ENCODE results near the gene CAMKMT. TPM values are rescaled to one million over a fixed set of nuclear protein-coding genes. Genes with fewer than 3 reads are reported as not detected.

The CAMKMT gene
- total RNA-seq, 1 experiment from 2014 or later: 17.4 TPM

DNA sequence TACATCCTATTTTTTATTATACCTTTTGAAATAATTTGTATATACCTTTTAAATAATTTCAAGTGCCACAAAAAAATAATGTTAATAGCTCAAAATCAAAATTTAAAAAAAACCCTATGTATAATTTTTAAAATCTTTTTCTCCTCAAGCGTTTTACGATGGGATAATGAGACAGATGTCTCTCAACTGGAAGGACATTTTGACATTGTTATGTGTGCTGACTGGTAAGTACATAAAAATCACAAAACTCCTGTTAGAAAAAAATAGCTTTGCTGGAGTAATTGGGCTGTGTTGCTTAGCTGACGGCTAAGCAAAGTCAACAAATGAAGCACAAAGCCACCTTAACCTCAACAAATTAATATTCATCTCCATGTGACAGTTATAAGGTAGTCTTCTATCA, 381.7 kb downstream of the CAMKMT start:
- no peak overlapping the region for H2BK12ac ChIP-seq (ENCODE audit: insufficient read length, low read depth, low read length)
- no peak overlapping the region for H2AK5ac ChIP-seq (ENCODE audit: insufficient read length, low read length)
- no peak overlapping the region for H3K14ac ChIP-seq (ENCODE audit: insufficient read depth, low read length)
- H3K79me1 ChIP-seq (ENCODE audit: insufficient read depth, low read depth, low read length, poor library complexity, severe bottlenecking): no peaks in the 10 kb centered on the region
- Mint-ChIP-seq H3K9me3 (no peaks in the 10 kb centered on the region), H3K27me3 (ENCODE audit: low read depth) (no peaks in the 10 kb centered on the region), H3K4me3 (no peak overlapping the region), H3K4me1 (peaks cover 34 to 35% of the 10 kb centered on the region in 2 experiments), H3K36me3 (ENCODE audit: insufficient read depth in 1 of 3, low read depth in 3 of 3) (no peaks in the 10 kb centered on the region), H3K27ac (no peak overlapping the region)
- no peaks in the 10 kb centered on the region for H3K79me2 ChIP-seq (ENCODE audit: insufficient read depth, low read length)
- no peak overlapping the region for H2BK20ac ChIP-seq (ENCODE audit: low read depth, low read length, poor library complexity, severe bottlenecking)
- no peak overlapping the region for H3K4ac ChIP-seq (ENCODE audit: low read depth, low read length)
- no peak overlapping the region for H3K4me2 ChIP-seq (ENCODE audit: insufficient read depth, insufficient read length, low read length)
- H4K91ac ChIP-seq (ENCODE audit: insufficient read length, low read depth, low read length): no peak overlapping the region
- no peak for TF ChIP-seq CTCF (conservative IDR thresholded peaks at IDR 0.05)
- no peak overlapping the region for H3K9ac ChIP-seq (ENCODE audit: extremely low read depth, insufficient read length, low read length)
- H3K23me2 ChIP-seq (ENCODE audit: insufficient read length, low read depth, low read length, poor library complexity, severe bottlenecking): no peaks in the 10 kb centered on the region
- WGBS (ENCODE audit: extremely low coverage, insufficient read length, low lambda C conversion rate): no CpG with 5 or more reads among the region's 3 CpGs
- no peak overlapping the region for H2BK120ac ChIP-seq (ENCODE audit: low read depth, low read length, poor library complexity, severe bottlenecking)
- no peak overlapping the region for H2BK5ac ChIP-seq (ENCODE audit: insufficient read length, low read length)
- H3K56ac ChIP-seq (ENCODE audit: insufficient read length, low read depth, low read length): no peak overlapping the region
- H3K9me3 ChIP-seq (ENCODE audit: control insufficient read depth, low read depth, low read length): no peaks in the 10 kb centered on the region
- no peaks in the 10 kb centered on the region for H4K20me1 ChIP-seq (ENCODE audit: control insufficient read depth, insufficient read depth, insufficient read length)
- no peaks in the 10 kb centered on the region for H3K27me3 ChIP-seq (ENCODE audit: insufficient read depth, low read length)
- H3T11ph ChIP-seq (ENCODE audit: low read length): no peak overlapping the region
- H3K27ac ChIP-seq (ENCODE audit: insufficient read length, low read depth, low read length): no peak overlapping the region
- peaks cover 7% of the 10 kb centered on the region; the same call in 1 of the 2 replicates for H3K4me1 ChIP-seq (ENCODE audit: insufficient read depth, low read length)
- no peak overlapping the region for H4K5ac ChIP-seq (ENCODE audit: insufficient read length, low read depth, low read length)
- H2BK15ac ChIP-seq (ENCODE audit: low read depth, low read length): no peak overlapping the region
- H3K18ac ChIP-seq (ENCODE audit: insufficient read length, low read depth, low read length): no peak overlapping the region
- H4K8ac ChIP-seq (replicated peaks; ENCODE audit: insufficient read length, low read depth, low read length): no peak overlapping the region
- DNase-seq: no peak
- H2AFZ ChIP-seq (ENCODE audit: low read length): no peak overlapping the region
- no peak overlapping the region for H3K23ac ChIP-seq (ENCODE audit: insufficient read length, low read depth, low read length)

Measured in H9 (cell line).